Testis (tissue), 3 donors: ENCODE data around the gene SLC12A2. TPM values are rescaled to one million over a fixed set of nuclear protein-coding genes. Genes with fewer than 3 reads are reported as not detected.

ENCODE experiments used
- DNase-seq: peaks from one replicate; pipeline ENCODE4 v3.0.0-alpha.2; 2019
- H3K27ac ChIP-seq, 2 donors: fragments of 200-600 bp; sonication (generic); one replicate each; pipeline ENCODE4 v1.5.1; 2019
- H3K27me3 ChIP-seq: fragments of 200-600 bp; sonication (generic); one replicate; pipeline ENCODE4 v1.5.1; 2019
- H3K36me3 ChIP-seq: fragments of 200-600 bp; sonication (generic); one replicate; pipeline ENCODE4 v1.5.1; 2017; ENCODE audit warnings: low read depth; ENCODE audit errors: missing control alignments
- H3K4me1 ChIP-seq: fragments of 200-600 bp; sonication (generic); one replicate; pipeline ENCODE4 v1.5.1; 2019
- H3K4me3 ChIP-seq, 2 donors: fragments of 200-600 bp; sonication (generic); one replicate each; pipeline ENCODE4 v1.5.1; 2017 to 2019
- H3K9me3 ChIP-seq: fragments of 200-600 bp; sonication (generic); one replicate; pipeline ENCODE4 v1.5.1; 2017
- POLR2A ChIP-seq: fragments of 450-650 bp; IDR thresholded peaks from one replicate; pipeline ENCODE4 v1.6.1; 2017; ENCODE audit warnings: antibody characterized with exemption, mild to moderate bottlenecking, moderate library complexity
- WGBS, 2 donors: methylation state at CpG; one replicate each; pipeline ENCODE4 v1.1.5; 2018; 5-methylcytosine and 5-hydroxymethylcytosine counted together
- intact Hi-C: fragments of 100-400 bp; cut with DNase I; formaldehyde crosslinking; loops from one replicate; pipeline ENCODE4 v1.15.1; 2023; ENCODE audit warnings: low total_unique reads
- polyA plus RNA-seq: library from polyadenylated mRNA; stranded (reverse); fragments of 350-450 nt; fragmentation: Illumina TruSeq; extraction: RNeasy Lipid Tissue Mini Kit (QIAGEN cat#74804); gene quantifications from one replicate; pipeline ENCODE4 v1.2.3, GENCODE V29; 2014; ENCODE audit warnings: low read depth, low replicate concordance; ENCODE audit not compliant: insufficient read depth
- total RNA-seq, 2 donors: library from RNA; depleted of rRNA; stranded (reverse); fragments of >200 nt; gene quantifications; one replicate each; pipeline ENCODE4 v1.2.3, GENCODE V29; 2016
- TF ChIP-seq, protein P1 (sequence below), 3 experiments: fragments of 450-650 bp in 2 of 3; fragments of 200-600 bp in 1 of 3; sonication (generic) in 1 of 3; IDR thresholded peaks; one replicate each; pipeline ENCODE4 v1.5.1; 2016 to 2019; ENCODE audit warnings: antibody characterized with exemption in 3 of 3, mild to moderate bottlenecking in 2 of 3, moderate library complexity in 1 of 3

Gene SLC12A2
- total and polyA plus RNA-seq, 3 donors from 2014 or later, result 27.8 to 40.3 (median 33.0) TPM

DNA sequence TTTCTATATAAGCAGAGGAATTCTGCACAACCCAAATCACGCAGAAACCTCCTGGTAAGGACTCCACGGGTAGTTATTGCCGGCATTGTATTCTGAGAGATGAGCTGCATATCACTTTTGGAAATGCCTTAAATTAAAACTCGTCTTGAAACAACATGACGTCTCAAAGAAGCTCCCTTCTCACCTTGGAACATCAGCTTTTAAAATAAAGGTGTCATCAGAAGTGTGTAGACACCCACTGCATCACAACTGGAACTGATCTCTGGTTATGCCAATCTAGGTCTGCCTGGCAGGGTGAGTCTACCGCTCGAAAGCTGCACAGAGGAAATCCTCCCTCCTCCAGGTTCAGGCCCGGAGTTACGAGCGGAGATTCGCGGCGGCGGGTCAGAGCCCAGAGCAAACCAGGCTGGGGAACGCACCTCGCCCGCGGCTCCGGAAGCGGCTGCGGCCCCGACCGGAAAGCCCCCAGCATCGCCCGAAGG, 974 bp upstream of the SLC12A2 start:
- WGBS, 2 donors, result 0% methylated on average over 7 to 25 of the region's 25 CpGs
- H3K27me3 ChIP-seq, result no peaks in the 10 kb centered on the region
- DNase-seq, result no peak
- H3K4me1 ChIP-seq, result peaks cover 6% of the 10 kb centered on the region
- H3K4me3 ChIP-seq, result peak overlapping the region; percentile 90 to 92
- peak overlapping the region; percentile 93 to 97 for H3K27ac ChIP-seq
- intact Hi-C loops, result no loop called here
- no peaks in the 10 kb centered on the region for H3K9me3 ChIP-seq
- H3K36me3 ChIP-seq, result no peaks in the 10 kb centered on the region
- peak; percentile 38 for TF ChIP-seq POLR2A
- TF ChIP-seq, protein P1, sequence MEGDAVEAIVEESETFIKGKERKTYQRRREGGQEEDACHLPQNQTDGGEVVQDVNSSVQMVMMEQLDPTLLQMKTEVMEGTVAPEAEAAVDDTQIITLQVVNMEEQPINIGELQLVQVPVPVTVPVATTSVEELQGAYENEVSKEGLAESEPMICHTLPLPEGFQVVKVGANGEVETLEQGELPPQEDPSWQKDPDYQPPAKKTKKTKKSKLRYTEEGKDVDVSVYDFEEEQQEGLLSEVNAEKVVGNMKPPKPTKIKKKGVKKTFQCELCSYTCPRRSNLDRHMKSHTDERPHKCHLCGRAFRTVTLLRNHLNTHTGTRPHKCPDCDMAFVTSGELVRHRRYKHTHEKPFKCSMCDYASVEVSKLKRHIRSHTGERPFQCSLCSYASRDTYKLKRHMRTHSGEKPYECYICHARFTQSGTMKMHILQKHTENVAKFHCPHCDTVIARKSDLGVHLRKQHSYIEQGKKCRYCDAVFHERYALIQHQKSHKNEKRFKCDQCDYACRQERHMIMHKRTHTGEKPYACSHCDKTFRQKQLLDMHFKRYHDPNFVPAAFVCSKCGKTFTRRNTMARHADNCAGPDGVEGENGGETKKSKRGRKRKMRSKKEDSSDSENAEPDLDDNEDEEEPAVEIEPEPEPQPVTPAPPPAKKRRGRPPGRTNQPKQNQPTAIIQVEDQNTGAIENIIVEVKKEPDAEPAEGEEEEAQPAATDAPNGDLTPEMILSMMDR (IDR thresholded peaks at IDR 0.05), result no peak

DNA sequence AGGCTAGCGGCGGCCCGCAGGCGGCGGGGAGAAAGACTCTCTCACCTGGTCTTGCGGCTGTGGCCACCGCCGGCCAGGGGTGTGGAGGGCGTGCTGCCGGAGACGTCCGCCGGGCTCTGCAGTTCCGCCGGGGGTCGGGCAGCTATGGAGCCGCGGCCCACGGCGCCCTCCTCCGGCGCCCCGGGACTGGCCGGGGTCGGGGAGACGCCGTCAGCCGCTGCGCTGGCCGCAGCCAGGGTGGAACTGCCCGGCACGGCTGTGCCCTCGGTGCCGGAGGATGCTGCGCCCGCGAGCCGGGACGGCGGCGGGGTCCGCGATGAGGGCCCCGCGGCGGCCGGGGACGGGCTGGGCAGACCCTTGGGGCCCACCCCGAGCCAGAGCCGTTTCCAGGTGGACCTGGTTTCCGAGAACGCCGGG, 253 bp downstream of the SLC12A2 start:
- no peak for DNase-seq
- H3K27ac ChIP-seq, result peak overlapping the region; percentile 93 to 97
- peak overlapping the region; percentile 90 to 92 for H3K4me3 ChIP-seq
- H3K27me3 ChIP-seq, result no peaks in the 10 kb centered on the region
- H3K4me1 ChIP-seq, result peaks cover 6% of the 10 kb centered on the region
- no peaks in the 10 kb centered on the region for H3K36me3 ChIP-seq
- TF ChIP-seq POLR2A, result no peak
- TF ChIP-seq, protein P1 (IDR thresholded peaks at IDR 0.05), result peak in 2 of 3 experiments; percentile 16 to 24
- 1% methylated on average over 29 of the region's 53 CpGs; no CpG with 5 or more reads in 1 of the 2 donors for WGBS, 2 donors
- intact Hi-C loops, result no loop called here
- H3K9me3 ChIP-seq, result no peaks in the 10 kb centered on the region

DNA sequence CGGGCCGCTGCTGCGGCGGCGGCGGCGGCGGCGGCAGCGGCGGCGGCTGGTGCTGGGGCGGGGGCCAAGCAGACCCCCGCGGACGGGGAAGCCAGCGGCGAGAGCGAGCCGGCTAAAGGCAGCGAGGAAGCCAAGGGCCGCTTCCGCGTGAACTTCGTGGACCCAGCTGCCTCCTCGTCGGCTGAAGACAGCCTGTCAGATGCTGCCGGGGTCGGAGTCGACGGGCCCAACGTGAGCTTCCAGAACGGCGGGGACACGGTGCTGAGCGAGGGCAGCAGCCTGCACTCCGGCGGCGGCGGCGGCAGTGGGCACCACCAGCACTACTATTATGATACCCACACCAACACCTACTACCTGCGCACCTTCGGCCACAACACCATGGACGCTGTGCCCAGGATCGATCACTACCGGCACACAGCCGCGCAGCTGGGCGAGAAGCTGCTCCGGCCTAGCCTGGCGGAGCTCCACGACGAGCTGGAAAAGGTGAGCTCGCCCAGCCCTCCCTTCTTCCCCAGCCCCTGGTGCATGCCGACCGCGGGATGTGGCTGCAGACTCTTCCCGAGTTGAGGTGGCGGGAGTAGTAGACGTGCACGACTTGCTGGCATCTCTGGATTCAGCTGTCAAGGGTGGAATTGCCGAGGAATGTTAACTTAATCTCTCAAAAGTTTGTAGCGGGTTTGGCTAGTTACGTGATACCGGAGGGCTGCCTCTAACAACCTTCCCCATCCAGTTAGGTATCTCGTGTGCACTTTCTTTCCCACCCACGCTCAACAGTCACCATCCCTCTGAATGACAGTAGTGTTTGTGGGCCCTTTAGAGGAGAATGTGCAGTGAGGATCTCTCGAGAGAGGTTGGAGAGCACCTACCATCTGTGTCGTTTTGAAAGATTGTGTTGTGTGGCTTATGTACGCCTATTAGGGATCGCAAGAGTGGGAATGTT, 932 bp downstream of the SLC12A2 start:
- peak overlapping the region; percentile 90 to 92 for H3K4me3 ChIP-seq
- intact Hi-C loops, result no loop called here
- H3K36me3 ChIP-seq, result no peaks in the 10 kb centered on the region
- no peak for TF ChIP-seq POLR2A
- TF ChIP-seq, protein P1 (IDR thresholded peaks at IDR 0.05), result no peak
- no peaks in the 10 kb centered on the region for H3K9me3 ChIP-seq
- peak; percentile 48 for DNase-seq
- no peaks in the 10 kb centered on the region for H3K27me3 ChIP-seq
- 0 to 2% methylated on average over 30 to 68 of the region's 71 CpGs for WGBS, 2 donors
- H3K27ac ChIP-seq, result peak overlapping the region in 1 of 2 donors; percentile 93
- H3K4me1 ChIP-seq, result peaks cover 6% of the 10 kb centered on the region

DNA sequence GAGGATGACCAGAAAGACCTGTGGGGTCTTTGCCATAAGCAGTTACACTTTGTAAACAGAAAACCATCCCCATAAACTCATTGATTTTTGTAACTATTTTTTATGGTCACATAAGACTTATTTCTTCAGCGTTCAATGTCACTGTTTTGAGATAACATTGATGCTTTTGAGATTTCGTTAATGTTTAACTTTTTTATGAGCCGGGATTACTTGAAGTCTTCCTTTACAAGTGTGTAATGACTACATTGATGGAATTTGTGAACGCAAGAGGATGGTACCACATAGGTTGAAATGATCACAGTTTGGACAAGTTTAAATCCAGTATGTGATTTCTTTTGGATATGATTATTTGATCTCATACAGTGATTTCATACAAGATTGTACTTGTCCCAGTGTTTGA, 1.8 kb downstream of the SLC12A2 start:
- no peaks in the 10 kb centered on the region for H3K27me3 ChIP-seq
- 48 to 52% methylated on average over 4 of the region's 4 CpGs for WGBS, 2 donors
- no peaks in the 10 kb centered on the region for H3K36me3 ChIP-seq
- DNase-seq, result no peak
- H3K4me1 ChIP-seq, result peaks cover 6% of the 10 kb centered on the region
- no peak for TF ChIP-seq POLR2A
- TF ChIP-seq, protein P1 (IDR thresholded peaks at IDR 0.05), result no peak
- intact Hi-C loops, result no loop called here
- peak overlapping the region; percentile 90 to 92 for H3K4me3 ChIP-seq
- no peak overlapping the region for H3K27ac ChIP-seq
- H3K9me3 ChIP-seq, result no peaks in the 10 kb centered on the region
